Body of pancreas (tissue), 4 donors: ENCODE results near the gene GRIK3.

Experiments
- CTCF ChIP-seq, 7 experiments: fragments of 450-650 bp in 4 of 7; fragments of 200-600 bp in 3 of 7; sonication (generic) in 3 of 7; IDR thresholded peaks; one replicate each; pipeline ENCODE4 v1.5.1; 2016 to 2019; ENCODE audit warnings: antibody characterized with exemption in 7 of 7
- POLR2A ChIP-seq, 3 donors: fragments of 450-650 bp; IDR thresholded peaks; one replicate each; pipeline ENCODE4 v1.6.1; 2016; ENCODE audit warnings: antibody characterized with exemption in 3 of 3, mild to moderate bottlenecking in 2 of 3

DNA sequence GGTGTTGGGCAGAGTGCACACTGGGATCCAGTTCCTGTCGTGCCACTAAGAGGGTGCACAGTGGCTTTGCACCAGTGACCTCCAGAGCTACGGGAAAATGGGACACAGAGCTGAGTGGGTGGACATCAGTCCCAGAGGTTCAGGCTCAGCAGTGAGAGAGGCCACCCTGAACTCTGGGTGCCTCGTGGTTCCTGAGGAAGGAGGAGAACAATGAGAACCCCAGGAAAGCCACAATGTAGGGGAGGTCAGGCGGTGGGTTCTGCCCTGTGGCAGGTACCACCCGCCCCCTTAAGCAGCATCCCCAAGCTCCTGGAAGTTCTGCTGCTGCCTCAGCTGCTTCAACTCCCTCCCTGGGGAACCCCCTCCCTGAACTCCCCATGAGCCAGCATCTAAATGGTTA lies 112.2 kb downstream of the GRIK3 start:
- TF ChIP-seq CTCF (IDR thresholded peaks at IDR 0.05) = no peak
- TF ChIP-seq POLR2A (IDR thresholded peaks at IDR 0.05) = no peak
